Upper lobe of left lung (tissue), 6 donors: ENCODE data around the gene PEF1. TPM values are rescaled to one million over a fixed set of nuclear protein-coding genes. Genes with fewer than 3 reads are reported as not detected.

ENCODE experiments used
- ATAC-seq, 2 donors: fragments of 200-7000 bp; cut with Tn5 transposase; one replicate each; pipeline ENCODE4 v1.9.1; 2022; ENCODE audit warnings: mild to moderate bottlenecking in 2 of 2, moderate library complexity in 2 of 2; ENCODE audit not compliant: low FRiP score in 2 of 2
- DNase-seq, 2 donors: peaks; one replicate each; pipeline ENCODE4 v3.0.0-alpha.2; 2019 to 2020
- H3K27ac ChIP-seq, 4 donors: fragments of 200-600 bp; sonication (generic); one replicate each; pipeline ENCODE4 v1.5.1; 2016 to 2019
- H3K27me3 ChIP-seq, 4 donors: fragments of 200-600 bp; sonication (generic); one replicate each; pipeline ENCODE4 v1.5.1; 2017 to 2019
- H3K36me3 ChIP-seq, 4 donors: fragments of 200-600 bp; sonication (generic); one replicate each; pipeline ENCODE4 v1.5.1; 2016 to 2019
- H3K4me1 ChIP-seq, 4 donors: fragments of 200-600 bp; sonication (generic); one replicate each; pipeline ENCODE4 v1.5.1; 2018 to 2019
- H3K4me3 ChIP-seq, 4 donors: fragments of 200-600 bp; sonication (generic); one replicate each; pipeline ENCODE4 v1.5.1; 2017 to 2019; ENCODE audit warnings: mild to moderate bottlenecking in 2 of 4, moderate library complexity in 1 of 4
- H3K9me3 ChIP-seq, 4 donors: fragments of 200-600 bp; sonication (generic); one replicate each; pipeline ENCODE4 v1.5.1; 2018 to 2019
- EP300 ChIP-seq, 4 donors: sonication (generic); formaldehyde crosslinking; IDR thresholded peaks; one replicate each; pipeline ENCODE4 v1.5.1; 2017; ENCODE audit warnings: antibody characterized with exemption in 4 of 4, control low read depth in 2 of 4
- POLR2A ChIP-seq, 4 donors: fragments of 450-650 bp; IDR thresholded peaks; one replicate each; pipeline ENCODE4 v1.5.1; 2016 to 2017; ENCODE audit warnings: antibody characterized with exemption in 4 of 4, mild to moderate bottlenecking in 2 of 4
- POLR2AphosphoS5 ChIP-seq, 2 donors: sonication (generic); formaldehyde crosslinking; IDR thresholded peaks; one replicate each; pipeline ENCODE4 v1.5.1; 2017; ENCODE audit warnings: antibody characterized with exemption in 2 of 2
- WGBS, 2 donors: methylation state at CpG; one replicate each; pipeline ENCODE4 v1.1.5; 2017 to 2018; 5-methylcytosine and 5-hydroxymethylcytosine counted together
- total RNA-seq, 6 donors: library from RNA; depleted of rRNA in 4 of 6; stranded (reverse); fragments of >200 nt in 4 of 6; gene quantifications; one replicate each; pipeline versions ENCODE4 v1.1.0 to v1.2.1, GENCODE V29; 2016 to 2021
- TF ChIP-seq, protein P1 (sequence below), 6 experiments: fragments of 450-650 bp in 4 of 6; fragments of 200-600 bp in 2 of 6; sonication (generic) in 2 of 6; IDR thresholded peaks; one replicate each; pipeline ENCODE4 v1.5.1; 2016 to 2019; ENCODE audit warnings: antibody characterized with exemption in 6 of 6
- donor health status: DM: no; HTN: no; CAD: no; lungs with moderate emphysema.
- donor health status: DM: no; HTN: yes; CAD: no; lungs with severe emphysema.

PEF1 gene
- total RNA-seq, 6 donors from 2014 or later: 52.4 to 135 (median 77.4) TPM

DNA sequence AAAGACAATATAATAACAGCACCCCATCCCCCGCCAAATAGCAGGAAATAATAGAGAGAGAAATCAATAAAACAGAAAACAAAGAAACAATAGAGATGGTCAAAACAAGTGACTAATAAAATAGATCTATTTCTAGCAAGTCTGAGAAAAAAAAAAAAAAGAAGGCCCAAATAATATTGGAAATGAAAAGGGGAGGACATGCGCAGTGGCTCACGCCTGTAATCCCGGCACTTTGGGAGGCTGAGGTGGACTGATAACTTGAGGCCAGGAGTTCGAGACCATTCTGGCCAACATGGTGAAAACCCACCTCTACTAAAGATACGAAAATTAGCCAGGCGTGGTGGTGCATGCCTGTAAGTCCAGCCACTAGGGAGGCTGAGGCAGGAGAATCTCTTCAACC lies 45.7 kb downstream of the PEF1 start:
- no peak overlapping the region for H3K4me3 ChIP-seq
- 83 to 96% methylated on average over 7 of the region's 7 CpGs for WGBS, 2 donors
- H3K9me3 ChIP-seq: no peaks in the 10 kb centered on the region
- H3K4me1 ChIP-seq: peaks cover 0 to 8% (median 5%) of the 10 kb centered on the region in 4 donors
- no peaks in the 10 kb centered on the region for H3K27me3 ChIP-seq
- no peak for DNase-seq
- H3K36me3 ChIP-seq: no peaks in the 10 kb centered on the region
- H3K27ac ChIP-seq: no peak overlapping the region
- TF ChIP-seq EP300 (IDR thresholded peaks at IDR 0.05) (no peak), POLR2A (IDR thresholded peaks at IDR 0.05) (no peak)
- ATAC-seq: no peak

DNA sequence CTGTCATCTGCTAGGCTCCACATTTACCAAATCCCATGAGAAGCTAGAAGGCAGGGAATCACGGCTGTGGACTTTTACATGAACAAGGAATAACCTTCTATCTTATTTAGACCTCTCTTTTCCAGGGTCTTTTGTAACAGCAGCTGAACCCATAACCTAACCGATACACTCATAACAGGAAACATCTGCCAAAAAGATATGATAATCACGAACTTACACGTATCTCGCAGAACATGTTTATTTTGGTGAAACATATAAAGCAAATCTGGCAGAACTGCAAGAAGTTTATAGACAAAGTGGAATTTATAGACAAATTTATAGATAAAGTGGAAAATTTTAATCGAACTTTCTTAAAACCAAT lies 48.0 kb downstream of the PEF1 start:
- DNase-seq (no peak), ATAC-seq (no peak)
- Histone ChIP-seq H3K4me3 (no peak overlapping the region), H3K27me3 (no peaks in the 10 kb centered on the region), H3K9me3 (no peaks in the 10 kb centered on the region), H3K27ac (peak overlapping the region in 2 of 4 donors; percentile 2 to 31), H3K4me1 (peaks cover 0 to 11% (median 7%) of the 10 kb centered on the region in 4 donors), H3K36me3 (no peaks in the 10 kb centered on the region)
- TF ChIP-seq, protein P1, sequence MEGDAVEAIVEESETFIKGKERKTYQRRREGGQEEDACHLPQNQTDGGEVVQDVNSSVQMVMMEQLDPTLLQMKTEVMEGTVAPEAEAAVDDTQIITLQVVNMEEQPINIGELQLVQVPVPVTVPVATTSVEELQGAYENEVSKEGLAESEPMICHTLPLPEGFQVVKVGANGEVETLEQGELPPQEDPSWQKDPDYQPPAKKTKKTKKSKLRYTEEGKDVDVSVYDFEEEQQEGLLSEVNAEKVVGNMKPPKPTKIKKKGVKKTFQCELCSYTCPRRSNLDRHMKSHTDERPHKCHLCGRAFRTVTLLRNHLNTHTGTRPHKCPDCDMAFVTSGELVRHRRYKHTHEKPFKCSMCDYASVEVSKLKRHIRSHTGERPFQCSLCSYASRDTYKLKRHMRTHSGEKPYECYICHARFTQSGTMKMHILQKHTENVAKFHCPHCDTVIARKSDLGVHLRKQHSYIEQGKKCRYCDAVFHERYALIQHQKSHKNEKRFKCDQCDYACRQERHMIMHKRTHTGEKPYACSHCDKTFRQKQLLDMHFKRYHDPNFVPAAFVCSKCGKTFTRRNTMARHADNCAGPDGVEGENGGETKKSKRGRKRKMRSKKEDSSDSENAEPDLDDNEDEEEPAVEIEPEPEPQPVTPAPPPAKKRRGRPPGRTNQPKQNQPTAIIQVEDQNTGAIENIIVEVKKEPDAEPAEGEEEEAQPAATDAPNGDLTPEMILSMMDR (IDR thresholded peaks at IDR 0.05): no peak
- TF ChIP-seq POLR2AphosphoS5 (IDR thresholded peaks at IDR 0.05) (no peak), POLR2A (IDR thresholded peaks at IDR 0.05) (no peak), EP300 (IDR thresholded peaks at IDR 0.05) (no peak)
- 31 to 37% methylated on average over 6 of the region's 6 CpGs for WGBS, 2 donors

DNA sequence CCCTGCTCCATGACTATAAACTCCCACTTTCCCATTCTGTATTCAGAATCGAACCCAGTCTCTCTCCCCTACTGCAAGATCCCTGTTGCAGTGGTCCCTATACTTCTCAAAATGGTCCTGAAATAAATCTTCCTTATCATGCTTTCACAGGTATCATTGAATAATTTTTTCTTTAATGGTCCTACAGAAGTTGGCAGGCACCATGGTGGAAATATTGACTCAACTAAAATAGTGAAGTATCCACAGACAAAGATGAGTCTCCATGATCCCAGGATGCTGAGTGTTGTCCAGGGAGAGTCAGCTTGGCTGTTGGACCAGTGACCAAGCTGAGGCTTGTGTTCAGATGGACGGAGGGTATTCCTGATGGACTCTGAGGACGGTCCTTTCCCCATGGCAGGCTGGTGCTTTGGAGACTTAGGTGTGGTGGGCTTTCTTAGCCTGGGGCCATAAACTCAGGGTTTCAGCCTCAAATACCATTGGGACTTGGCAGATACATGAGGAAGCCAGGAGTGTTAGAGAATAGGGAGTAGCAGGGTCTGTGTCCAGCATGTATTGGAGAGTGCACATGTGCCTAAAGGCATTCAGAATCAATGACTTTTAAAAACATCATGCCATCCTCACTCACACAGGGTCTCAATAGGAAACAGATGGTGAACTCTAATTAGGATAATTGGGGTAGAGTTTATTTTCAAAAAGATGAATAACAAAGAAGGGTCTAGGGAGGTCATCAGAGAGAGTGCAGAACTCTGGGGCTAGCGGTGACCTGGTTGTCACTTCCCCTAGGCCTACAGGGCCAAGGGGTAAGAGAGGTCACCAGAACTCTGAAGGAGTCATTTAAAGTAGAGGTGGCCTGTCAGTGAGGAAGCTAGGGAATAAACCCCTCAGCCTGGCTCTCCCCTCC lies 48.6 kb downstream of the PEF1 start:
- 81 to 84% methylated on average over 4 of the region's 4 CpGs for WGBS, 2 donors
- no peak overlapping the region for H3K4me3 ChIP-seq
- H3K9me3 ChIP-seq: no peaks in the 10 kb centered on the region
- H3K36me3 ChIP-seq: no peaks in the 10 kb centered on the region
- ATAC-seq: no peak
- H3K27ac ChIP-seq: peak overlapping the region in 2 of 4 donors; percentile 2 to 31
- H3K4me1 ChIP-seq: peaks cover 0 to 11% (median 7%) of the 10 kb centered on the region in 4 donors
- TF ChIP-seq, protein P1 (IDR thresholded peaks at IDR 0.05): no peak
- TF ChIP-seq POLR2AphosphoS5 (IDR thresholded peaks at IDR 0.05) (no peak), POLR2A (IDR thresholded peaks at IDR 0.05) (no peak), EP300 (IDR thresholded peaks at IDR 0.05) (no peak)
- no peaks in the 10 kb centered on the region for H3K27me3 ChIP-seq
- DNase-seq: no peak

DNA sequence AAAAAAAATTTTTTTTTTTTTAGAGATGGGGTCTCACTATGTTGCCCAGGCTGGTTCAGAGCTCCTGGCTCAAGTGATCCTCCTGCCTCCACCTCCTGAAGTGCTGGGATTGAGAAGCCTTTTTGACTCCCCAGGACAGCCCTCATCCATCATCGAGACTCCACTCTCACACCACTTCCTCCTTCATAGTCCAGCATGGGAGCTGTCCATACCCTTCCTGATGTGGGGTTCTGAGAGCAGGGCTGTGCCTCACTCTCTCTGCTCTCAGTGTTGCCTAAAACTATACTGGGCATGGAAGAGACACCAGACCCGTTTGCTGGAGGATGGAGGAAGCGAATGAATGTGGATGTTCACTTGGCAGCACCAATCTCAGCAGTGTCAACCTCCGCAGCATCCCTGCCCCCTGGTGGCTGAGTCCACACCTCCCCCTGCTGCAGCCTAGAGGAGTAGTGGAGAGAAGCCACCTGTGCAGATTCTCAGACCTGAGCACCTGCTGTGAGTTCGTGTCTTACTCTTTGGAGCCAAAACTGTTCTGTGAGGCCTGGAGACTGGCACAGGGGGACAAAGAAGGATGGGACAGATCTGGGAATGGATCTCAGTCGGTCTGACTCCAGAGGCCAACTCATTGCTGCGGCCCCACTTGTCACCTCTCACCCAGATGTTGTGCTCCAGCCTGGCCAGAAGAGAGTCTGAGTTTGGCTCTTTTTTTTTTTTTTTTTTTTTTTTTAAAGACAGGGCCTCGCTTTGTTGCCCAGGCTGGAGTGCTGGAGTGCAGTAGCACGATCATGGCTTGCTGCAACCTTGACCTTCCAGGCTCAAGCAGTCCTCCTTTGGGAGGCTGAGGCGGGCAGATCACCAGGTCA lies 50.7 kb downstream of the PEF1 start:
- peak in 1 of 2 donors; percentile 79 for DNase-seq
- no peak overlapping the region for H3K27ac ChIP-seq
- ATAC-seq: peak; percentile 78 to 89
- no peaks in the 10 kb centered on the region for H3K36me3 ChIP-seq
- peaks cover 8 to 21% (median 13%) of the 10 kb centered on the region in 4 donors for H3K4me1 ChIP-seq
- no peak overlapping the region for H3K4me3 ChIP-seq
- no peaks in the 10 kb centered on the region for H3K9me3 ChIP-seq
- no peaks in the 10 kb centered on the region for H3K27me3 ChIP-seq
- TF ChIP-seq, protein P1 (IDR thresholded peaks at IDR 0.05): peak; percentile 77 to 91 (median 85)
- TF ChIP-seq EP300 (IDR thresholded peaks at IDR 0.05): no peak
- WGBS, 2 donors: 47 to 49% methylated on average over 10 of the region's 10 CpGs

DNA sequence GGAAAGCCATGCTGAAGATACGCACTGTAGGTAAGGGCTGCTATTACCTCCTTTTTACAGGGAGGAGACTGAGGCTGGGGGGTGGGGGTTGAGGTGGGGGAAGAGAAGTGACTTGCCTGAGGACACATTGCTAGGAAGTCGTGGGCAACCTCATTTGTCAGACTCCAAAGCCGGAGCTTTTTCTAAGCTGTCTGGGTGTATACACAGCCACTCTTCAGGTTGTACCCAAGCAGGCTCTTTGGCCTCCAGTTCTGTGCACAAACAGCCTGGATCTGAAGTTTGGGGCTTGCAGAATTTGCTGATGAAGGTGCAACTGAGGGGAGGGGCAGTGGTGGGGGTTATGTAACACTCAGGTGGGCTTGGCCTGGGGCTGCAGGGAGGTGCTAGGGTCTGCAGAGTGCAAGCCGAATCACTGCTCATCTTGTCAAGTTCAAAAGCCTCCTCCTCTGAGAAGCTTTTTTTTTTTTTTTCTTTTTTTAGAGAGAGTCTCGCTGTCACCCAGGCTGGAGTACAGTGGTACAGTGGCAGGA lies 51.5 kb downstream of the PEF1 start:
- ATAC-seq (no peak), DNase-seq (no peak)
- no peaks in the 10 kb centered on the region for H3K36me3 ChIP-seq
- H3K4me3 ChIP-seq: no peak overlapping the region
- H3K27ac ChIP-seq: no peak overlapping the region
- no peak for TF ChIP-seq EP300 (IDR thresholded peaks at IDR 0.05)
- TF ChIP-seq POLR2A (IDR thresholded peaks at IDR 0.05): no peak
- TF ChIP-seq POLR2AphosphoS5 (IDR thresholded peaks at IDR 0.05): no peak
- TF ChIP-seq, protein P1 (IDR thresholded peaks at IDR 0.05): no peak
- peaks cover 16 to 29% (median 21%) of the 10 kb centered on the region in 4 donors for H3K4me1 ChIP-seq
- no peaks in the 10 kb centered on the region for H3K9me3 ChIP-seq
- H3K27me3 ChIP-seq: no peaks in the 10 kb centered on the region
- 72 to 95% methylated on average over 3 to 5 of the region's 5 CpGs for WGBS, 2 donors
